Measurements from ENCODE around the gene SVBP. TPM values are rescaled to one million over a fixed set of nuclear protein-coding genes. Genes with fewer than 3 reads are reported as not detected.

Gene SVBP
- total RNA-seq, 1 experiment from 2014 or later: 41.3 TPM

- H3K9ac ChIP-seq (ENCODE audit: extremely low read depth, insufficient read length, low read length): no peak overlapping the region
- no peaks in the 10 kb centered on the region for H3K36me3 Mint-ChIP-seq (ENCODE audit: insufficient read depth in 1 of 3, low read depth in 3 of 3)
- no peak overlapping the region for H2BK120ac ChIP-seq (ENCODE audit: low read depth, low read length, poor library complexity, severe bottlenecking)
- H2BK5ac ChIP-seq (ENCODE audit: insufficient read length, low read length): no peak overlapping the region
- no peak overlapping the region for H3K14ac ChIP-seq (ENCODE audit: insufficient read depth, low read length)
- DNase-seq: no peak
- no peak overlapping the region; a peak in 1 of 7 replicates for H3K27ac Mint-ChIP-seq
- H3K27ac ChIP-seq (ENCODE audit: insufficient read length, low read depth, low read length): no peak overlapping the region
- no peak overlapping the region for H3K56ac ChIP-seq (ENCODE audit: insufficient read length, low read depth, low read length)
- no peak overlapping the region for H2AK5ac ChIP-seq (ENCODE audit: insufficient read length, low read length)
- no peak overlapping the region for H2BK20ac ChIP-seq (ENCODE audit: low read depth, low read length, poor library complexity, severe bottlenecking)
- H3K9me3 Mint-ChIP-seq: no peaks in the 10 kb centered on the region
- no peak overlapping the region for H4K5ac ChIP-seq (ENCODE audit: insufficient read length, low read depth, low read length)
- H2BK12ac ChIP-seq (ENCODE audit: insufficient read length, low read depth, low read length): no peak overlapping the region
- H3K4me2 ChIP-seq (ENCODE audit: insufficient read depth, insufficient read length, low read length): no peak overlapping the region
- H3K9me3 ChIP-seq (ENCODE audit: control insufficient read depth, low read depth, low read length): no peaks in the 10 kb centered on the region
- no peak overlapping the region for H3K18ac ChIP-seq (ENCODE audit: insufficient read length, low read depth, low read length)
- H3K4me1 ChIP-seq (ENCODE audit: insufficient read depth, low read length): 0 out of 2 replicates have a peak, but pooled peaks cover 3% of the 10 kb centered on the region
- H2AFZ ChIP-seq (ENCODE audit: low read length): no peak overlapping the region
- no peak overlapping the region for H3K23ac ChIP-seq (ENCODE audit: insufficient read length, low read depth, low read length)
- no peaks in the 10 kb centered on the region for H3K79me2 ChIP-seq (ENCODE audit: insufficient read depth, low read length)
- H4K8ac ChIP-seq (replicated peaks; ENCODE audit: insufficient read length, low read depth, low read length): no peak overlapping the region
- H3K4me1 Mint-ChIP-seq: peaks cover 3% of the 10 kb centered on the region in 2 experiments; a peak in 1 of 4 replicates
- H3K27me3 ChIP-seq (ENCODE audit: insufficient read depth, low read length): no peaks in the 10 kb centered on the region
- TF ChIP-seq, protein P1, sequence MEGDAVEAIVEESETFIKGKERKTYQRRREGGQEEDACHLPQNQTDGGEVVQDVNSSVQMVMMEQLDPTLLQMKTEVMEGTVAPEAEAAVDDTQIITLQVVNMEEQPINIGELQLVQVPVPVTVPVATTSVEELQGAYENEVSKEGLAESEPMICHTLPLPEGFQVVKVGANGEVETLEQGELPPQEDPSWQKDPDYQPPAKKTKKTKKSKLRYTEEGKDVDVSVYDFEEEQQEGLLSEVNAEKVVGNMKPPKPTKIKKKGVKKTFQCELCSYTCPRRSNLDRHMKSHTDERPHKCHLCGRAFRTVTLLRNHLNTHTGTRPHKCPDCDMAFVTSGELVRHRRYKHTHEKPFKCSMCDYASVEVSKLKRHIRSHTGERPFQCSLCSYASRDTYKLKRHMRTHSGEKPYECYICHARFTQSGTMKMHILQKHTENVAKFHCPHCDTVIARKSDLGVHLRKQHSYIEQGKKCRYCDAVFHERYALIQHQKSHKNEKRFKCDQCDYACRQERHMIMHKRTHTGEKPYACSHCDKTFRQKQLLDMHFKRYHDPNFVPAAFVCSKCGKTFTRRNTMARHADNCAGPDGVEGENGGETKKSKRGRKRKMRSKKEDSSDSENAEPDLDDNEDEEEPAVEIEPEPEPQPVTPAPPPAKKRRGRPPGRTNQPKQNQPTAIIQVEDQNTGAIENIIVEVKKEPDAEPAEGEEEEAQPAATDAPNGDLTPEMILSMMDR (conservative IDR thresholded peaks at IDR 0.05): no peak
- H3K27me3 Mint-ChIP-seq (ENCODE audit: low read depth): no peaks in the 10 kb centered on the region
- H3K79me1 ChIP-seq (ENCODE audit: insufficient read depth, low read depth, low read length, poor library complexity, severe bottlenecking): no peaks in the 10 kb centered on the region
- H3K4ac ChIP-seq (ENCODE audit: low read depth, low read length): no peak overlapping the region
- H4K20me1 ChIP-seq (ENCODE audit: control insufficient read depth, insufficient read depth, insufficient read length): no peaks in the 10 kb centered on the region
- no peak overlapping the region for H3K4me3 Mint-ChIP-seq
- WGBS (ENCODE audit: extremely low coverage, insufficient read length, low lambda C conversion rate): no CpG with 5 or more reads among the region's 3 CpGs
- no peak overlapping the region for H2BK15ac ChIP-seq (ENCODE audit: low read depth, low read length)
- no peaks in the 10 kb centered on the region for H3K23me2 ChIP-seq (ENCODE audit: insufficient read length, low read depth, low read length, poor library complexity, severe bottlenecking)
- no peak overlapping the region for H4K91ac ChIP-seq (ENCODE audit: insufficient read length, low read depth, low read length)
- no peak overlapping the region for H3T11ph ChIP-seq (ENCODE audit: low read length)
Observed at GRCh38 chr1:42832641-42833240, 15.5 kb upstream of the SVBP start.
